Astrocyte of the cerebellum (primary cell): ENCODE measurements around the gene PARD6G.

Experiments
- DNase-seq: peaks from one replicate; pipeline ENCODE4 v3.0.0-alpha.2; 2011; ENCODE audit warnings: low read depth
- H3K4me3 ChIP-seq: 2 replicates; pipeline ENCODE4 v1.5.1; 2011; ENCODE audit warnings: mild to moderate bottlenecking, low read depth, low read length, moderate library complexity
- CTCF ChIP-seq: IDR thresholded peaks from 2 replicates; pipeline ENCODE4 v1.5.1; 2012; ENCODE audit warnings: low read length, low read depth, moderate library complexity, mild to moderate bottlenecking; ENCODE audit errors: missing control alignments
- in situ Hi-C: cut with HindIII; loops from 2 replicates; pipeline ENCODE4 v1.10.0; 2017; ENCODE audit warnings: low sequenced_read_pairs

PARD6G gene

GRCh38 chr18:80179857-80180558 is 67.3 kb downstream of the PARD6G start:
- TF ChIP-seq CTCF, result no peak
- in situ Hi-C loops, result no loop called here
- no peak for DNase-seq
- H3K4me3 ChIP-seq, result no peak overlapping the region

GRCh38 chr18:80178935-80179818 is 68.1 kb downstream of the PARD6G start:
- H3K4me3 ChIP-seq, result no peak overlapping the region
- DNase-seq, result no peak
- TF ChIP-seq CTCF, result no peak
- in situ Hi-C loops, result no loop called here

- no peak overlapping the region for H3K4me3 ChIP-seq
- no peak for TF ChIP-seq CTCF
- DNase-seq, result no peak
- in situ Hi-C loops, result no loop called here
These were observed 70.2 kb downstream of the PARD6G start for GRCh38 chr18:80177128-80177527.

GRCh38 chr18:80176334-80177073 is 70.8 kb downstream of the PARD6G start:
- no peak for TF ChIP-seq CTCF
- DNase-seq, result no peak
- H3K4me3 ChIP-seq, result no peak overlapping the region
- in situ Hi-C loops, result no loop called here

GRCh38 chr18:80175451-80176204 is 71.7 kb downstream of the PARD6G start:
- no peak for TF ChIP-seq CTCF
- in situ Hi-C loops, result no loop called here
- DNase-seq, result no peak
- H3K4me3 ChIP-seq, result no peak overlapping the region

GRCh38 chr18:80173060-80173459 is 74.3 kb downstream of the PARD6G start:
- no peak for DNase-seq
- no peak overlapping the region for H3K4me3 ChIP-seq
- TF ChIP-seq CTCF, result no peak
- in situ Hi-C loops, result no loop called here
